HepG2 (cell line): ENCODE results near the gene GZMH. TPM values are rescaled to one million over a fixed set of nuclear protein-coding genes. Genes with fewer than 3 reads are reported as not detected.

Source experiments
- ATAC-seq: fragments of 200-7000 bp; cut with Tn5 transposase; 3 replicates; pipeline ENCODE4 v1.9.1; 2020; ENCODE audit warnings: mild to moderate bottlenecking, moderate library complexity
- BruUV-seq: library from RNA; stranded (reverse); fragments of 400-500 nt; replicated peaks from 2 replicates; lab custom pipeline; 2021; lab: Mats Ljungman, UMichigan
- CTCF ChIA-PET: fragments of 300-600 bp; formaldehyde crosslinking; extraction: SDS; loops from one replicate; lab custom pipeline; 2021; ENCODE audit warnings: low total read pairs, inconsistent platforms, low intra/inter-chr PET ratio; lab: Yijun Ruan, JAX
- POLR2A ChIA-PET: fragments of 350-600 bp; sonication (Branson Sonifier 250); formaldehyde crosslinking; loops from one replicate; lab custom pipeline; 2020; ENCODE audit warnings: antibody characterized with exemption, inconsistent platforms; lab: Yijun Ruan, JAX
- DNase-seq: peaks from one replicate; pipeline ENCODE4 v3.0.0-alpha.2; 2015; ENCODE audit warnings: low spot score
- FAIRE-seq: peaks from 3 replicates; lab custom pipeline; 2011; peaks lifted over from hg19 to GRCh38; lab: Jason Lieb, UNC
- H2AFZ ChIP-seq: one replicate; pipeline ENCODE4 v1.6.1; 2011; ENCODE audit warnings: low read length, inconsistent platforms
- H3K27ac ChIP-seq: fragments of 300-600 bp; 3 replicates; pipeline ENCODE4 v1.8.0; 2011; ENCODE audit warnings: mixed run types, mild to moderate bottlenecking, mixed read lengths, low read length, inconsistent platforms; ENCODE audit not compliant: insufficient read depth; ENCODE audit errors: extremely low read length
- H3K27me3 ChIP-seq, 2 experiments: fragments of 200-600 bp in 1 of 2; 2 replicates in 1 of 2; 3 replicates in 1 of 2; pipeline versions ENCODE4 v1.6.0 to v1.8.0; 2011; ENCODE audit warnings: low read length in 2 of 2, mild to moderate bottlenecking in 2 of 2, moderate library complexity in 2 of 2, inconsistent platforms in 1 of 2; ENCODE audit not compliant: insufficient read depth in 2 of 2, control insufficient read depth in 1 of 2
- H3K36me3 ChIP-seq, 2 experiments: fragments of 200-600 bp in 1 of 2; replicated peaks in 1 of 2; 2 replicates in 1 of 2; 3 replicates in 1 of 2; pipeline versions ENCODE4 v1.5.1 to v1.8.0; 2011; ENCODE audit warnings: low read length in 2 of 2, inconsistent platforms in 1 of 2; ENCODE audit not compliant: insufficient read depth in 2 of 2, control insufficient read depth in 1 of 2
- H3K4me1 ChIP-seq: 2 replicates; pipeline ENCODE4 v1.5.1; 2012; ENCODE audit warnings: low read length, inconsistent platforms; ENCODE audit not compliant: insufficient read depth
- H3K4me2 ChIP-seq: 2 replicates; pipeline ENCODE4 v1.6.0; 2011; ENCODE audit warnings: low read depth, low read length, inconsistent platforms
- H3K4me3 ChIP-seq, 3 experiments: fragments of 200-600 bp in 1 of 3; sonication (generic), shearing (Covaris generic) in 1 of 3; replicated peaks in 1 of 3; 2 replicates each; pipeline ENCODE4 v1.5.1; 2011 to 2016; ENCODE audit warnings: low read length in 3 of 3, inconsistent platforms in 2 of 3, low read depth in 2 of 3, mild to moderate bottlenecking in 2 of 3, control low read depth in 1 of 3, mixed read lengths in 1 of 3; ENCODE audit not compliant: insufficient read depth in 1 of 3
- H3K79me2 ChIP-seq: one replicate; pipeline ENCODE4 v1.6.1; 2011; ENCODE audit warnings: low read length, inconsistent platforms; ENCODE audit not compliant: insufficient read depth
- H3K9ac ChIP-seq: 2 replicates; pipeline ENCODE4 v1.6.0; 2011; ENCODE audit warnings: mild to moderate bottlenecking, low read depth, low read length, inconsistent platforms; ENCODE audit not compliant: insufficient read depth
- H3K9me3 ChIP-seq: 2 replicates; pipeline ENCODE4 v1.5.1; 2012; ENCODE audit warnings: mild to moderate bottlenecking, low read length
- H4K20me1 ChIP-seq: 2 replicates; pipeline ENCODE4 v1.6.0; 2011; ENCODE audit warnings: inconsistent platforms, mild to moderate bottlenecking, low read length, moderate library complexity; ENCODE audit not compliant: insufficient read depth
- BCL6 ChIP-seq: IDR thresholded peaks from 2 replicates; pipeline ENCODE4 v1.6.1; 2016; ENCODE audit warnings: missing genetic modification reagents, missing compliant biosample characterization
- CCDC6 ChIP-seq: sonication (generic); formaldehyde crosslinking; IDR thresholded peaks from 2 replicates; pipeline ENCODE4 v1.8.1; 2022; ENCODE audit warnings: mild to moderate bottlenecking, missing genetic modification reagents, moderate library complexity
- FLYWCH1 ChIP-seq: sonication (generic); formaldehyde crosslinking; IDR thresholded peaks from 2 replicates; pipeline ENCODE4 v1.8.1; 2023; ENCODE audit warnings: mild to moderate bottlenecking, missing genetic modification reagents
- HNF4A ChIP-seq: sonication (generic); formaldehyde crosslinking; IDR thresholded peaks from 2 replicates; pipeline ENCODE4 v1.4.0; 2020; ENCODE audit warnings: missing genetic modification reagents
- KLF11 ChIP-seq: IDR thresholded peaks from 2 replicates; pipeline ENCODE4 v1.6.1; 2016; ENCODE audit warnings: missing compliant biosample characterization
- NFYB ChIP-seq: sonication (generic); formaldehyde crosslinking; IDR thresholded peaks from 2 replicates; pipeline ENCODE4 v1.4.0; 2020; ENCODE audit warnings: missing genetic modification reagents
- NPAS2 ChIP-seq: sonication (generic); formaldehyde crosslinking; IDR thresholded peaks from 2 replicates; pipeline ENCODE4 v1.8.0; 2022; ENCODE audit warnings: mild to moderate bottlenecking, missing genetic modification reagents, borderline replicate concordance
- NR2C2 ChIP-seq: sonication (generic); formaldehyde crosslinking; IDR thresholded peaks from 2 replicates; pipeline ENCODE4 v1.4.0; 2020; ENCODE audit warnings: missing genetic modification reagents, mild to moderate bottlenecking, moderate library complexity, borderline replicate concordance
- PCBP1 ChIP-seq: fragments of 200-400 bp; formaldehyde crosslinking; IDR thresholded peaks from 2 replicates; pipeline ENCODE4 v1.6.1; 2017; ENCODE audit warnings: mild to moderate bottlenecking, low read depth, low read length, borderline replicate concordance
- PITX1 ChIP-seq: sonication (generic); formaldehyde crosslinking; IDR thresholded peaks from 2 replicates; pipeline ENCODE4 v1.5.1; 2020; ENCODE audit warnings: mild to moderate bottlenecking, missing genetic modification reagents
- TIGD3 ChIP-seq: sonication (generic); formaldehyde crosslinking; IDR thresholded peaks from 2 replicates; pipeline ENCODE4 v1.5.1; 2020; ENCODE audit warnings: mild to moderate bottlenecking, missing genetic modification reagents, borderline replicate concordance
- ZIK1 ChIP-seq: sonication (generic); formaldehyde crosslinking; IDR thresholded peaks from 2 replicates; pipeline ENCODE4 v1.5.0; 2020; ENCODE audit warnings: mild to moderate bottlenecking, low read depth, missing genetic modification reagents, borderline replicate concordance
- ZNF20 ChIP-seq: sonication (generic); formaldehyde crosslinking; IDR thresholded peaks from 2 replicates; pipeline ENCODE4 v1.4.0; 2020; ENCODE audit warnings: mild to moderate bottlenecking, moderate library complexity, missing genetic modification reagents
- ZNF30 ChIP-seq: sonication (generic); formaldehyde crosslinking; IDR thresholded peaks from 2 replicates; pipeline ENCODE4 v1.5.0; 2020; ENCODE audit warnings: mild to moderate bottlenecking, missing genetic modification reagents
- ZNF331 ChIP-seq: sonication (generic); formaldehyde crosslinking; IDR thresholded peaks from 2 replicates; pipeline ENCODE4 v1.4.0; 2020; ENCODE audit warnings: missing genetic modification reagents
- ZNF451 ChIP-seq: sonication (generic); formaldehyde crosslinking; IDR thresholded peaks from 2 replicates; pipeline ENCODE4 v1.5.0; 2020; ENCODE audit warnings: mild to moderate bottlenecking, missing genetic modification reagents
- ZNF598 ChIP-seq: sonication (generic); formaldehyde crosslinking; IDR thresholded peaks from 2 replicates; pipeline ENCODE4 v1.5.1; 2020; ENCODE audit warnings: mild to moderate bottlenecking, missing genetic modification reagents, borderline replicate concordance
- ZNF704 ChIP-seq: sonication (generic); formaldehyde crosslinking; IDR thresholded peaks from 2 replicates; pipeline ENCODE4 v1.8.1; 2023; ENCODE audit warnings: mild to moderate bottlenecking, inconsistent platforms, moderate library complexity, missing genetic modification reagents, borderline replicate concordance
- ZNF766 ChIP-seq: sonication (generic); formaldehyde crosslinking; IDR thresholded peaks from 2 replicates; pipeline ENCODE4 v1.5.0; 2020; ENCODE audit warnings: missing genetic modification reagents, borderline replicate concordance
- WGBS: methylation state at CpG from one replicate; pipeline ENCODE4 v1.1.6; 2017; ENCODE audit warnings: low lambda C conversion rate; 5-methylcytosine and 5-hydroxymethylcytosine counted together
- in situ Hi-C: cut with HindIII; loops from 2 replicates; pipeline ENCODE4 v1.10.0; 2017; ENCODE audit warnings: low pct_unique_long_range_greater_than_20kb; ENCODE audit not compliant: extremely low pct_ligation_motif_present
- intact Hi-C: fragments of 100-400 bp; cut with micrococcal nuclease; formaldehyde crosslinking; loops from one replicate; pipeline ENCODE4 v1.10.0; 2022; ENCODE audit not compliant: unreplicated experiment
- polyA plus RNA-seq, 8 experiments: library from polyadenylated mRNA; depleted of rRNA in 3 of 8; stranded (reverse) in 7 of 8; unstranded in 1 of 8; fragments of >200 nt; fragmentation: Illumina TruSeq in 4 of 8; extraction: Trizol in 4 of 8; gene quantifications; 2 replicates each; pipeline versions ENCODE4 v1.2.1 to v1.2.3, GENCODE V29; 2011 to 2016; ENCODE audit warnings: low read depth in 4 of 8, missing spikeins in 1 of 8, mixed read lengths in 1 of 8; ENCODE audit not compliant: insufficient read depth in 1 of 8
- total RNA-seq, 5 experiments: library from RNA; depleted of rRNA; stranded (reverse); fragments of >200 nt; fragmentation: Illumina TruSeq; extraction: Trizol; gene quantifications; 2 replicates each; pipeline ENCODE4 v1.2.3, GENCODE V29; 2016; ENCODE audit warnings: low read depth in 1 of 5

The GZMH gene
- total and polyA plus RNA-seq, 2 of the 13 experiments (the other 11 are each of a cell fraction or from before 2014, with no cell fraction given), result 0.08 TPM; not detected in 1

- no peak overlapping the region for H3K9ac ChIP-seq
- POLR2A ChIA-PET, result no interaction called here
Observed at GRCh38 chr14:24613241-24613640, 3.8 kb upstream of the GZMH start.

GRCh38 chr14:24612196-24612595 lies 2.7 kb upstream of the GZMH start:
- no peak overlapping the region for H2AFZ ChIP-seq
- no peak for TF ChIP-seq BCL6 (CRISPR knock-in tag)
- TF ChIP-seq NFYB (CRISPR knock-in tag), result no peak
- no peak for TF ChIP-seq FLYWCH1 (CRISPR knock-in tag)
- TF ChIP-seq ZNF766 (CRISPR knock-in tag), result 0 out of 2 replicates have a peak, but pooled peaks have one; percentile 52
- peak; percentile 38; the same call in 1 of the 2 replicates for TF ChIP-seq ZNF331 (CRISPR knock-in tag)
- TF ChIP-seq KLF11 (CRISPR knock-in tag), result no peak
- no peak for TF ChIP-seq ZNF30
- peak; percentile 60; the same call in 1 of the 2 replicates for TF ChIP-seq NR2C2 (CRISPR knock-in tag)
- TF ChIP-seq TIGD3, result no peak
- TF ChIP-seq ZNF704 (CRISPR knock-in tag), result no peak
- peak; percentile 36; the same call in 1 of the 2 replicates for TF ChIP-seq HNF4A
- TF ChIP-seq PCBP1, result no peak

More at GRCh38 chr14:24613241-24613640, 3.8 kb upstream of the GZMH start:
- Histone ChIP-seq H3K9me3 (no peaks in the 10 kb centered on the region), H3K79me2 (no peaks in the 10 kb centered on the region), H3K4me1 (peaks cover under 1% of the 10 kb centered on the region; the same call in 1 of the 2 replicates), H3K27ac (no peak overlapping the region), H2AFZ (no peak overlapping the region), H4K20me1 (no peaks in the 10 kb centered on the region), H3K4me3 (no peak overlapping the region), H3K27me3 (no peaks in the 10 kb centered on the region)
- BruUV-seq, result no TSS peak
- CTCF ChIA-PET, result no interaction called here
- WGBS, result 0% methylated on average over 1 of the region's 1 CpG
- no peak for TF ChIP-seq ZNF451
- TF ChIP-seq ZNF598 (CRISPR knock-in tag), result no peak
- no peak for TF ChIP-seq CCDC6 (CRISPR knock-in tag)
- TF ChIP-seq ZIK1 (CRISPR knock-in tag), result no peak
- no peak for TF ChIP-seq ZNF20
- TF ChIP-seq PITX1 (CRISPR knock-in tag), result no peak
- TF ChIP-seq NPAS2 (CRISPR knock-in tag), result no peak
- TF ChIP-seq, all 625 proteins: peak for 0
- FAIRE-seq (no peak), DNase-seq (no peak), ATAC-seq (no peak)
- Histone ChIP-seq H3K36me3 (no peaks in the 10 kb centered on the region), H3K4me2 (no peak overlapping the region)
- intact Hi-C loops, result no loop called here
- in situ Hi-C loops, result no loop called here

More at GRCh38 chr14:24612196-24612595, 2.7 kb upstream of the GZMH start:
- no peaks in the 10 kb centered on the region for H4K20me1 ChIP-seq
- in situ Hi-C loops, result no loop called here
- H3K79me2 ChIP-seq, result no peaks in the 10 kb centered on the region
- no peak overlapping the region for H3K27ac ChIP-seq
- no peak overlapping the region for H3K4me3 ChIP-seq
- peak; percentile 58 for DNase-seq
- no peak overlapping the region for H3K4me2 ChIP-seq
- H3K4me1 ChIP-seq, result peaks cover 7% of the 10 kb centered on the region; the same call in 1 of the 2 replicates
- POLR2A ChIA-PET, result no interaction called here
- CTCF ChIA-PET, result no interaction called here
- H3K36me3 ChIP-seq, result no peaks in the 10 kb centered on the region
- intact Hi-C loops, result no loop called here
- no peak overlapping the region for H3K9ac ChIP-seq
- no TSS peak for BruUV-seq
- no peak for FAIRE-seq
- H3K27me3 ChIP-seq, result no peaks in the 10 kb centered on the region
- ATAC-seq, result peak; percentile 19; the same call in 1 of the 3 replicates
- H3K9me3 ChIP-seq, result no peaks in the 10 kb centered on the region
